ENCODE measurements around the gene ANKRD35.
A peak's percentile ranks its signal among the peaks of the same experiment; 100 is the strongest.
"Not testable (repeated sequence)": the region's sequence is repeated elsewhere in the genome, so short reads cannot be mapped to it uniquely, and the experiment has no call there.

Gene ANKRD35

DNA sequence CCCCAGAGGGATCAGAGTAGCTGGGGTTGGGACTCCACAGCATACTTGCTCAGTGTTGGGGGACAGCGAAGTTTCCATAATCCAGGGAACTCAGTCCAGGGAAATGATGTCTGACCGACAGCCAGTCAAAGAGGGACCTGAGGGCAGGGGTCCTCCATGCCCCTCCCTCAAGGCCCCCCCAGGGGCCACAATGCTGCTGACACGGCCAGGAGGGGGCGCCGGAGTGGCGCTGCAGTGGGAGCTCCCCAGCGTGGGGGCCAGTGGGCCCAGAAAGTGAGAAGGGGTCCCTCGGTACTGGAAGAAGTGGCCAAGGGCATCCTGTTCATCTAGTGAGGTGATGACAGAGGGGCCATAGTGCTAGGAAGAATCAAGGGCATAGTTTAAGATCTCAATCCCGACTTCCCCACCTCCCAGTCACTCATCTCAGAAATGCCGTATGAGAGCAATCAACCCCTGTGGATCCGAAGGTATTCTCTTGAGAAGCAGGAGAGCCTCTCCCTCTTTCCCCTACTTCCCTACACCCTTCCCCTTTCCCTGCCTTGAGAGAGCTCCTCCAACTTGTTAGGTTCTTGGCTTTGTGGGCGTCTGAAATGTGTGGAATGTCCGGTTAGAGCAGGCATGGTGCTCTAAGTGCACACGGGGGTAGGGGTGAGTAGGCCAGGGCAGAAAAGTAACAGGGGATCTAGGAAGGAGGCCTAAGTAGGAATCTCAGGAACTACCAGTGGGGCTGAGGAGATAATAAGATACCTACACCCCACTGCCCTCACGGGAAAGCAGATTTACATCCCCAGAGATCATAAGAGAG is 36.1 kb downstream of the ANKRD35 start:
- no peak overlapping the region for H3K27ac ChIP-seq (ENCODE audit: low read length)
- no peak overlapping the region for H3K4me3 ChIP-seq (ENCODE audit: low read depth in 1 of 2, low read length in 2 of 2)
- peaks cover 36 to 63% of the 10 kb centered on the region in 2 donors for H3K36me3 ChIP-seq (ENCODE audit: control insufficient read depth in 1 of 2, insufficient read depth in 2 of 2, low read length in 2 of 2)
- H3K4me1 ChIP-seq (ENCODE audit: control insufficient read depth in 1 of 2, insufficient read depth in 2 of 2, low read length in 2 of 2): peaks cover 0 to 9% of the 10 kb centered on the region in 2 donors
- H3K27me3 ChIP-seq (ENCODE audit: low read depth, low read length): no peaks in the 10 kb centered on the region
- H3K9me3 ChIP-seq (ENCODE audit: control insufficient read depth in 1 of 2, low read length in 2 of 2): no peaks in the 10 kb centered on the region

DNA sequence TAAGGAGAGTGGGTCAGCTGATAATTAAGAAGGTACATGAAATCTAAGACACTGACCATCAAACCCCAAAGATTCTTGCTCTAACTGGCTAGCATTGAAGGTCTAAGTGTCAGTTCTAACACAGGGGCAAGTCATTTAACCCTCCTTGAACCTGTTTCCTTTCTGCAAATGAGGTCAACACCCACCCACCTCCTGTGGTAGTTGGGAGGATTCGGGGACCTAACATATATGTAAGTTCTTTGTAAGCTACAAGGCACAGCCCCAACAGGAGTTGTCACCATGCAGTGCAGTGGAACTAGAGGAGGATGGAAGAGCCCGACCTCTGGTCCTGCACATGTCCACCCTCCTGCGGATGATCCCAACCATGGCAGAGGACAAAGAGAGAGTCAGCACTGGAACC is 37.8 kb downstream of the ANKRD35 start:
- Histone ChIP-seq H3K36me3 (ENCODE audit: control insufficient read depth in 1 of 2, insufficient read depth in 2 of 2, low read length in 2 of 2) (peaks cover 24 to 50% of the 10 kb centered on the region in 2 donors), H3K4me3 (ENCODE audit: low read depth in 1 of 2, low read length in 2 of 2) (no peak overlapping the region), H3K27ac (ENCODE audit: low read length) (no peak overlapping the region), H3K27me3 (ENCODE audit: low read depth, low read length) (no peaks in the 10 kb centered on the region), H3K4me1 (ENCODE audit: control insufficient read depth in 1 of 2, insufficient read depth in 2 of 2, low read length in 2 of 2) (peaks cover 0 to 9% of the 10 kb centered on the region in 2 donors), H3K9me3 (ENCODE audit: control insufficient read depth in 1 of 2, low read length in 2 of 2) (no peaks in the 10 kb centered on the region)

DNA sequence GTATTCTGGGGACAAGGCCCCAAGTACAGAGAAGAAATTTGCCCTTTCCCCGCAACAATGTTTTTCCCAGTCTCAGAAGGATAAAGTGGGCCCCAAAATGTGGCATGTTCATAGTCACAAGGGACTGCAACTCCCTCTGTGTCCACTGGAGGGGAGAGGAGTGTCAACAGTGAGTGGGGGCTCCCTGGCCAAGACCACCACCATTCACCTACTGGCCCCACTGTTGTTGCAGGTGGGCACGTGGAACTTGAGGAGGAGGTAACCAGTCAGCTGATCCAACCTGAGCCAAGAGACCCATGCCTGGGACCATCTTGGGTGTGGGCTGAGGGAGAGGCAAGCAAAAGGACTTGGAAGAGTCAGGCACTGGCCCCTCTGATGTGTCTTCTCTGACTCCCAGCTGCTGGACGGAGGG is 39.5 kb downstream of the ANKRD35 start:
- Histone ChIP-seq H3K4me1 (ENCODE audit: control insufficient read depth in 1 of 2, insufficient read depth in 2 of 2, low read length in 2 of 2) (peaks cover 0 to 9% of the 10 kb centered on the region in 2 donors), H3K36me3 (ENCODE audit: control insufficient read depth in 1 of 2, insufficient read depth in 2 of 2, low read length in 2 of 2) (peaks cover 35 to 54% of the 10 kb centered on the region in 2 donors), H3K4me3 (ENCODE audit: low read depth in 1 of 2, low read length in 2 of 2) (peak overlapping the region; percentile 47 to 74), H3K9me3 (ENCODE audit: control insufficient read depth in 1 of 2, low read length in 2 of 2) (no peaks in the 10 kb centered on the region), H3K27me3 (ENCODE audit: low read depth, low read length) (no peaks in the 10 kb centered on the region), H3K27ac (ENCODE audit: low read length) (peak overlapping the region; percentile 46)

DNA sequence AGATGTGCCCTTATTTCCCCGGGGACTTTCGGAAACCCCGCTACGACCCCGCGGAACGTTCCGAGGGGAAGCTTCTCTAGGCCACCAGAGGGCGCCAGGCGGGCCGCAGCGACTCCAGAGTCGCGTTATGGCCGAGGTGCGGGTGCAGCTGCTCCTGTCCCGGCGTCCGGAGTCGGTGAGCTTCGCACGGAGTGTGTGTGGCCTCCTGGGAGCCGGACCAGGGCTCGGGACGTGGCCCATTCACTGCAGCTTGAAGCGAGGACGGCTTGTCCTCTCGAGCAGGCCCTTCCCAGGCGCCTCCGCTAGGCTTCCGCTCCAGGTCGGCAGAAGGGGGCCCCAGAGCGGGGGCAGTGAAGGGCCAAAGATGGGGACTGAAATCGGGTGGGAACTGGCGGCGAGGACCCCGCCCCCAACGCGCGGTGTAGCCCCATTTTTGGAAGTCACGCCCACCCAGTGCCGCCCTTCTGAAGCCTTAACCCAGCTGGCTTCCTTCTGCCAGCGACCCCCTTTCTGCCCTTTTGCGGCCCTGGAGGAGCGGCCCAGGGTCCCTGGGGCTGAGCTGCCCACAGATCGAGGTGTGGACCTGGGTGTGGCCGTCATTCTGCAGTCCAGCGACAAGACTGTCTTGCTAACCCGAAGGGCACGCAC is 40.0 kb downstream of the ANKRD35 start, which contains the start of gene NUDT17:
Gene NUDT17, plus strand, starts transcription at position 117 of the 648 bp plus-strand sequence. Its CDS starts 11 bp downstream, at position 128.
- Histone ChIP-seq H3K4me1 (ENCODE audit: control insufficient read depth in 1 of 2, insufficient read depth in 2 of 2, low read length in 2 of 2) (peaks cover 0 to 9% of the 10 kb centered on the region in 2 donors), H3K4me3 (ENCODE audit: low read depth in 1 of 2, low read length in 2 of 2) (peak within 1 kb of the TSS; percentile 47 to 74), H3K36me3 (ENCODE audit: control insufficient read depth in 1 of 2, insufficient read depth in 2 of 2, low read length in 2 of 2) (peaks cover 34 to 53% of the 10 kb centered on the region in 2 donors), H3K27me3 (ENCODE audit: low read depth, low read length) (no peaks in the 10 kb centered on the region), H3K9me3 (ENCODE audit: control insufficient read depth in 1 of 2, low read length in 2 of 2) (no peaks in the 10 kb centered on the region), H3K27ac (ENCODE audit: low read length) (peak within 1 kb of the TSS; percentile 46)

DNA sequence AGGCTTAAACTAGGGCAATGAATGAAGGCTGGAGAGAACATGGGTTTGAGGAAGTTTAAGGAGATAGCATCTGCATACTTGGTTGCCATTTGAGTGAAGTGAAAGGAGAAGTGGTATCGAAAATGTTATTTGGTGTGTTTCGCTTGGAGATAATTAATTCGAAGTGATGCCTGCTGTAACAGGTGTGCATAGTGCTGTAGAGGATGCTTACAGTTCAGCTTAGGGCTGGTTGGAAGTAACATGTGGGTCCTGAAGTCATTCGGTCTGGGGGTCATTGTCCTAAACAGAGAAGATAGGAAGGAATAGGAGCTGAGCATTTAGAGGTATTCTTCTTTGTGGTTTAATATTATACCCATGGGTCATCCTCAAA is 40.5 kb downstream of the ANKRD35 start:
- Histone ChIP-seq H3K4me1 (ENCODE audit: control insufficient read depth in 1 of 2, insufficient read depth in 2 of 2, low read length in 2 of 2) (peaks cover 0 to 9% of the 10 kb centered on the region in 2 donors), H3K27me3 (ENCODE audit: low read depth, low read length) (no peaks in the 10 kb centered on the region), H3K4me3 (ENCODE audit: low read depth in 1 of 2, low read length in 2 of 2) (peak overlapping the region; percentile 47 to 74), H3K27ac (ENCODE audit: low read length) (peak overlapping the region; percentile 46), H3K9me3 (ENCODE audit: control insufficient read depth in 1 of 2, low read length in 2 of 2) (no peaks in the 10 kb centered on the region), H3K36me3 (ENCODE audit: control insufficient read depth in 1 of 2, insufficient read depth in 2 of 2, low read length in 2 of 2) (peaks cover 34 to 51% of the 10 kb centered on the region in 2 donors)

GRCh38 chr1:145843031-145843430 is 42.6 kb downstream of the ANKRD35 start:
- H3K36me3 ChIP-seq (ENCODE audit: control insufficient read depth in 1 of 2, insufficient read depth in 2 of 2, low read length in 2 of 2): peaks cover 38 to 51% of the 10 kb centered on the region in 2 donors
- H3K9me3 ChIP-seq (ENCODE audit: control insufficient read depth in 1 of 2, low read length in 2 of 2): no peaks in the 10 kb centered on the region

GRCh38 chr1:145837656-145838055 is 48.0 kb downstream of the ANKRD35 start:
- Histone ChIP-seq H3K4me3 (ENCODE audit: low read depth in 1 of 2, low read length in 2 of 2) (no peak overlapping the region), H3K36me3 (ENCODE audit: control insufficient read depth in 1 of 2, insufficient read depth in 2 of 2, low read length in 2 of 2) (peaks cover 58 to 89% of the 10 kb centered on the region in 2 donors), H3K9me3 (ENCODE audit: control insufficient read depth in 1 of 2, low read length in 2 of 2) (no peaks in the 10 kb centered on the region), H3K27ac (ENCODE audit: low read length) (no peak overlapping the region), H3K4me1 (ENCODE audit: control insufficient read depth in 1 of 2, insufficient read depth in 2 of 2, low read length in 2 of 2) (no peaks in the 10 kb centered on the region), H3K27me3 (ENCODE audit: low read depth, low read length) (no peaks in the 10 kb centered on the region)

More at GRCh38 chr1:145843031-145843430, 42.6 kb downstream of the ANKRD35 start:
- peaks cover 0 to 9% of the 10 kb centered on the region in 2 donors for H3K4me1 ChIP-seq (ENCODE audit: control insufficient read depth in 1 of 2, insufficient read depth in 2 of 2, low read length in 2 of 2)
- H3K27ac ChIP-seq (ENCODE audit: low read length): no peak overlapping the region
- no peaks in the 10 kb centered on the region for H3K27me3 ChIP-seq (ENCODE audit: low read depth, low read length)
- no peak overlapping the region for H3K4me3 ChIP-seq (ENCODE audit: low read depth in 1 of 2, low read length in 2 of 2)

DNA sequence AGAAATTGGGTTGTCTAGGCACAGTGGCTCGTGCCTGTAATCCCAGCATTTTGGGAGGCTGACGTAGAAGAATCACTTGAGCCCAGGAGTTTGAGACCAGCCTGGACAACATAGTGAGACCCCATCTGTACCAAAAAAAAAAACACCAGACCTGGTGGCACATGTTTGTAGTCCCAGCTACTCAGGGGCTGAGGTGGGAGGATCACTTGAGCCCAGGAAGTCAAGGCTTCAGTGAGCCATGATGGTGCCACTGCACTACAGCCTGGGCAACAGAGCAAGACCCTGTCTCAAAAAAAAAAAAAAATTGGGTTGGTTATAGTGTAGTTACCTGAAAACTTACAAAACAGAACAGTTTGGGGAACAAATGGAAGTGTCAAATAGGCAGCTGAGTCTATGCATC is 54.9 kb downstream of the ANKRD35 start:
- not testable (repeated sequence) for H3K27ac ChIP-seq (ENCODE audit: low read length); H3K27me3 ChIP-seq (ENCODE audit: low read depth, low read length); H3K9me3 ChIP-seq (ENCODE audit: control insufficient read depth in 1 of 2, low read length in 2 of 2); H3K4me3 ChIP-seq (ENCODE audit: low read depth in 1 of 2, low read length in 2 of 2); H3K4me1 ChIP-seq (ENCODE audit: control insufficient read depth in 1 of 2, insufficient read depth in 2 of 2, low read length in 2 of 2)
- peaks cover 49 to 81% of the 10 kb centered on the region in 2 donors for H3K36me3 ChIP-seq (ENCODE audit: control insufficient read depth in 1 of 2, insufficient read depth in 2 of 2, low read length in 2 of 2)

GRCh38 chr1:145828367-145829026 is 57.2 kb downstream of the ANKRD35 start:
- Histone ChIP-seq H3K4me1 (ENCODE audit: control insufficient read depth in 1 of 2, insufficient read depth in 2 of 2, low read length in 2 of 2) (peaks cover 0 to 11% of the 10 kb centered on the region in 2 donors), H3K9me3 (ENCODE audit: control insufficient read depth in 1 of 2, low read length in 2 of 2) (no peaks in the 10 kb centered on the region), H3K4me3 (ENCODE audit: low read depth in 1 of 2, low read length in 2 of 2) (no peak overlapping the region), H3K27ac (ENCODE audit: low read length) (no peak overlapping the region), H3K36me3 (ENCODE audit: control insufficient read depth in 1 of 2, insufficient read depth in 2 of 2, low read length in 2 of 2) (peaks cover 45 to 68% of the 10 kb centered on the region in 2 donors), H3K27me3 (ENCODE audit: low read depth, low read length) (no peaks in the 10 kb centered on the region)

DNA sequence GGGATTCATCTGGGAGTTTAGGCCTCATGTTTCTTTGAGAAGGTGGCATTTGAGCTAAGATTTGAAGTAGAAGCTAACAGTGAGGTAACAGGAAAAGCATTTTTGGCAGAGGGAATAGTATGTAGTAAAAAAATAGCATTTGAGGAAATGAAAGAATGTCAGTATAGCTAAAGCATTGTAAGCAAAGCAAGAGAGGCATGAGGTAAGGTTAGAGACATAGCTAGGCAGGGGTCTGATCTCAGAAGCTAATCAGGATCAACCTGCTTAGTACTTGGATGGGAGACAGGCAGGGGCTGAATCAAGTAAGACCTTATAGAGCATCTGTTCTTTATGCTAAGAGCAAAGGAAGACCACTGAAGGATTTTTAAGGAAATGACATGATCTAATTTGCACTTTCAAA is 57.7 kb downstream of the ANKRD35 start:
- no peak overlapping the region for H3K4me3 ChIP-seq (ENCODE audit: low read depth in 1 of 2, low read length in 2 of 2)
- H3K27ac ChIP-seq (ENCODE audit: low read length): no peak overlapping the region
- H3K4me1 ChIP-seq (ENCODE audit: control insufficient read depth in 1 of 2, insufficient read depth in 2 of 2, low read length in 2 of 2): peaks cover 0 to 11% of the 10 kb centered on the region in 2 donors
- no peaks in the 10 kb centered on the region for H3K27me3 ChIP-seq (ENCODE audit: low read depth, low read length)
- H3K36me3 ChIP-seq (ENCODE audit: control insufficient read depth in 1 of 2, insufficient read depth in 2 of 2, low read length in 2 of 2): peaks cover 40 to 63% of the 10 kb centered on the region in 2 donors
- no peaks in the 10 kb centered on the region for H3K9me3 ChIP-seq (ENCODE audit: control insufficient read depth in 1 of 2, low read length in 2 of 2)

DNA sequence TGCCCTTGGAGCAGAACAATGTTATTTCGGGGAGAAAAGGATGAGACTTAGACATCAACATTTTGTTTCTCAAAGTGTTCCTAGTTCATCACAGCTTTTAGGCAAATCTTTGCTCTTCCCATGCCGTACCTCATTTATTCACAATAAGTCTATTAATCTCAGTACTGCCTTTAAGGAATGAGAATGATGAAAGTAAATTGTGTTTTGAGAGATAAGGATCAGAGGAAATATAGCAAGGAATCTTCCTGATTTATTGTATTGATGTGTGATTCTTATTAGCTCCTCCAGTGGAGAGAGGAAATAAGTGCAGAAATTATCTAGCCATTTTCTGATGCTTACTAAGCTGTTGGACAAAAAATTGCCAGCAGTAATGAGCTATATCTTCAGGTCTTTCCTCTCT is 59.6 kb downstream of the ANKRD35 start:
- Histone ChIP-seq H3K4me3 (ENCODE audit: low read depth in 1 of 2, low read length in 2 of 2) (no peak overlapping the region), H3K4me1 (ENCODE audit: control insufficient read depth in 1 of 2, insufficient read depth in 2 of 2, low read length in 2 of 2) (peaks cover 0 to 11% of the 10 kb centered on the region in 2 donors)

More for the DNA sequence above, 59.6 kb downstream of the ANKRD35 start:
- Histone ChIP-seq H3K27ac (ENCODE audit: low read length) (no peak overlapping the region), H3K9me3 (ENCODE audit: control insufficient read depth in 1 of 2, low read length in 2 of 2) (no peaks in the 10 kb centered on the region), H3K27me3 (ENCODE audit: low read depth, low read length) (no peaks in the 10 kb centered on the region), H3K36me3 (ENCODE audit: control insufficient read depth in 1 of 2, insufficient read depth in 2 of 2, low read length in 2 of 2) (peaks cover 37 to 47% of the 10 kb centered on the region in 2 donors)
